GM12864 (cell line): ENCODE results near the gene GPR183.
A peak's percentile ranks its signal among the peaks of the same experiment; 100 is the strongest.

Source experiments
- DNase-seq: peaks from one replicate; pipeline ENCODE4 v3.0.0-alpha.2; 2011; ENCODE audit warnings: low read depth
- H3K4me3 ChIP-seq: 2 replicates; pipeline ENCODE4 v1.5.1; 2011; ENCODE audit warnings: mild to moderate bottlenecking, low read depth, low read length, control low read depth
- CTCF ChIP-seq: IDR thresholded peaks from 2 replicates; pipeline ENCODE4 v1.5.1; 2011; ENCODE audit warnings: low read depth, mild to moderate bottlenecking, moderate library complexity, low read length, control low read depth, inconsistent platforms; ENCODE audit errors: missing control alignments

GPR183 gene

GRCh38 chr13:99301913-99302636 is 5.1 kb downstream of the GPR183 start:
- DNase-seq, result no peak
- peak overlapping the region; percentile 71; the same call in 1 of the 2 replicates for H3K4me3 ChIP-seq
- TF ChIP-seq CTCF, result no peak

GRCh38 chr13:99301056-99301838 is 6.0 kb downstream of the GPR183 start:
- H3K4me3 ChIP-seq, result peak overlapping the region; percentile 42
- TF ChIP-seq CTCF, result no peak

GRCh38 chr13:99299920-99300341 is 7.3 kb downstream of the GPR183 start:
- TF ChIP-seq CTCF, result no peak
- DNase-seq, result no peak
- peak overlapping the region; percentile 12; the same call in 1 of the 2 replicates for H3K4me3 ChIP-seq

More at GRCh38 chr13:99301056-99301838, 6.0 kb downstream of the GPR183 start:
- no peak for DNase-seq

GRCh38 chr13:99299256-99299919 is 7.8 kb downstream of the GPR183 start:
- TF ChIP-seq CTCF, result no peak
- DNase-seq, result no peak
- H3K4me3 ChIP-seq, result no peak overlapping the region; the same call in 1 of the 2 replicates

DNA sequence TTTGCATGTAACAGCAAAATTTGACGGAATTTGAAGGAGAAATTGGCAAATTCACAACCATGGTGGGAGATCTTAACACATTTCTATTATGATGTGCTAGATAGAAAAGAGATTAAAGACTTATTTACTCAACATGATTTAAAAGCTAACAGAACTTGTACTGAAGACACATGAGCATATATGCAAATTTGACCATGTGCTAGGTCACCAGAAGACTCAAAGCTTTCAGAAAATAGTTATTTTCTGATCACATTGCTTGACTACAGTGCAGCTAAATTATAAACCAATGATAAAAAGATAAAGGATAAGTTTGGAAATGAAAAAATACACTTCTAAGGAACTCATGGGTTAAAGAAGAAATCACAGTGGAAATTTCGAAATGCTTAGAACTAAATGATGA is 9.1 kb downstream of the GPR183 start:
- peak overlapping the region; percentile 18; the same call in 1 of the 2 replicates for H3K4me3 ChIP-seq
- TF ChIP-seq CTCF, result no peak

GRCh38 chr13:99297331-99297730 is 9.9 kb downstream of the GPR183 start:
- no peak overlapping the region; the same call in 1 of the 2 replicates for H3K4me3 ChIP-seq
- no peak for TF ChIP-seq CTCF
- no peak for DNase-seq

More for the DNA sequence above, 9.1 kb downstream of the GPR183 start:
- DNase-seq, result no peak
